NCI-H748 treated with DMSO at 0.1 percent for 48 hours (cell line): ENCODE results near the gene GFRA3.

Source experiments
- DNase-seq: peaks from one replicate; lab custom pipeline; 2025; lab: John Stamatoyannopoulos, UW

Gene GFRA3

GRCh38 chr5:138246334-138246733 lies 28.1 kb downstream of the GFRA3 start:
- no peak for DNase-seq

GRCh38 chr5:138245717-138246116 lies 28.7 kb downstream of the GFRA3 start:
- DNase-seq, result no peak

DNA sequence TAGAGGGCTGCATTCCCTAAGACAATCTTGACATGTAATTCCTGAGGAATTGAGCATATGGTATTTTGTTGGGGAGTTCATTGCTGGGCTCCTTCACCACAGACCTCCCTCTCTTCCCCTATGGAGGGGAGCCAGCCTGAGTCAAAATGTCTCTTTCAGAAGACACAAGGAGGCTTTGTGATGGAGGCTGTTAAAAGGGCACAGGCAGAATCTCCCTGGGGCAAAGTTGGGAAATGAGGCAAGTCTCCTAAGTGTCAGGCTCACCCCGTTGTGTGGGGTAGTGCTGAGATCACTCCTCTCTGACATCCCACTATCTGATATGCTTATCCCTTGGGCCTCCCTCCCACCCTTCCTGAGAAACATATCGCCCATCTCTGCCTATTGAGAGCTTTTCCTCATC lies 30.6 kb downstream of the GFRA3 start:
- no peak for DNase-seq

- DNase-seq, result no peak
Observed at GRCh38 chr5:138241688-138242571, 32.5 kb downstream of the GFRA3 start.

DNA sequence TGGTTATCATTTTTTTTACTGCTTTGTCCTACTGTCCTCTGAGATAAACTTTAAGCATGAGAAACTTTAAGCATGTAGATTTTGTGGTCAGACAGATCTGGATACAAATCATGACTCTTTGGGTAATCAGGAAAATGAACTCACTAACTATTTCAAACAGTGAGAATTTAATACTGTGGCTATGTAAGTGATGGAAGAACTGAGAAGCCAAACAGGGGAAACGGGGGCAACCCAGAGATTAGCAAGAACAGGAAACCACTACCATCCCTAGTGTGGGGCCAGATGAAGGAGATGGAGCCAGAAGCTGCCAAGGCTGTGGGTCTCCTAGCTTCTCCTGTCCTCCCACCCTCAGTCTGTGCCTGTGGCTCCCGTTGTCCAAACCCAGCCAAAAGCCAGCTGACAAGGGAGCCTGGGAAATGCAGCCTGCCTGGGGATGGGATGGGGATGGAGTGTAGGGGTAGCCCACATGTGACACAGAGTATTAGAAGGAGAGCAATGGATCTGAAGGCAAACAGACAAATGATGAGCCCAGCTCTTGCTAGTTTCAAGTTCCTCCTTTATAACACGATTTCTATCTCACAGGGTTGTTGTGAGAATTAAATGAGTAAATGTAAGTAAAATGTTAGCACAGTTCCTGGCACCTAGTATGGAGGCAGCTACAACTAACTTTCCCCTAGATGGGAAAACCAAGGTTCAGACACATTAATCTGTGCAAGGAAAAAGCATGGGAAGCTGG lies 33.6 kb downstream of the GFRA3 start:
- DNase-seq, result no peak

DNA sequence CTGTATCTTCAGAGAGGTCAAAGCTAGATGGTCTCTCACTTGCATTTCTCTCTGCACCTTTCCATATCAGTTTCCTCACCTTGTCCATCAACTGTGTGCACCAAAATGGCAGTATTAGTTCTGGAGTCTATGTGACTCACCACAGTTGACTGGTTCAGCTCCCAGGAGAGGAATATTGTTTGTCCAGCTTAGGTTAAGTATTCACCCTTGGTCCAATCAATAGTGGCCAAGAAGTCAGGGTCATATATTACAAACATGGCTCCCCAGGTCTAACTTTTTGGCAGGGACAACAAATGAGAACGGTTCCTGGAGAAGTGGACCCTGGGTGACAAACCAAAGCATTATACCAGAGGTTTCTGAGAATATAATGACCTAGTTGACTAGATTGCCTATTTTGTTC lies 36.4 kb downstream of the GFRA3 start:
- DNase-seq, result no peak

- no peak for DNase-seq
Observed at GRCh38 chr5:138234651-138235050, 39.8 kb downstream of the GFRA3 start.

- DNase-seq, result no peak
Observed at GRCh38 chr5:138233280-138233679, 41.1 kb downstream of the GFRA3 start.

DNA sequence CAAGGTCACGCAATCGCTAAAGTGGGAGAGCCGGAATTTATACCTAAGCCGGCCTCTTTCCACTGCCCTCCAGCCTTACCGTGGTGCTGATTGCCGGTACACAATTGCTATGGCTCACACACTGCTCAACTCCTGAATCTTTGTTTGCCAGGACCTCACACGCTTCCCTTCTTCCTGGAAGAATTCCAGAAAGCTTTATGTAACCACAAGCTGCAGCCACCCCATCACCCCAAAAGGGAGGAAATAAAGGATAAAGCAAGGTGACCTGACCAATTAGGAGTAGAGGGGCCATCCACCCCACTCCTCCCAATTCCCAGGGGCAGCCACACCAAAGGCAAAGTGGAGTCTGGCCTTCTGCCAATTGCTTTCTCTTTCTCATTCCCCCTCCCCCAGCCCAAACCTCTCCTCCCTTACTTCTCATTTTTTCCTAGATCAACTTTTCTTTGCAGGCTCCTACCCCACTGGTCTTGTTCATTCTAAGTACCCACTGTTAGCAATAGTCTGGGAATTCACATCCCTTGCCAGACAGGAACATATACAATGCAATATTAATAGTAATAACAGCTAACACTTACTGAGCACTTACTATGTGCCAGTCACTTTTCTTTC lies 43.3 kb downstream of the GFRA3 start:
- peak; percentile 32 for DNase-seq

- DNase-seq, result no peak
Observed at GRCh38 chr5:138230261-138230660, 44.2 kb downstream of the GFRA3 start.

DNA sequence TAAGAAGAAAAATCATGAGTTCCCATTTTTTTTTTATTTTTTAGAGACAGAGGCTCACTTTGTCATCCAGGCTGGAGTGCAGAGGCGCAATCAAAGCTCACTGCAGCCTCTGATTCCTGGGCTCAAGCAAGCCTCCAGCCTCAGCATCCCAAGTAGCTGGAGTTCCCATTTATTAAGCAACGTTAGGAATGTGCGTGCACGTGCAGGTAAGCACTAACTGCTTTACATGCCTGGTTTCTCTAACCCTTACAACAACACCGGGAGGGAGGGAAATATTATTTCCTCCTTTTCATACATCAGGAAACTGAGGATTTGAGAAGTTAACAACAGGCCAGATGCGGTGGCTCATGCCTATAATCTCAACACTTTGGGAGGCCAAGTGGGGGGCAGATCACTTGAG lies 45.0 kb downstream of the GFRA3 start:
- DNase-seq, result no peak

- no peak for DNase-seq
Observed at GRCh38 chr5:138226910-138227309, 47.5 kb downstream of the GFRA3 start.

GRCh38 chr5:138224712-138225111 lies 49.7 kb downstream of the GFRA3 start:
- DNase-seq, result no peak

GRCh38 chr5:138223532-138223931 lies 50.9 kb downstream of the GFRA3 start:
- DNase-seq, result no peak

DNA sequence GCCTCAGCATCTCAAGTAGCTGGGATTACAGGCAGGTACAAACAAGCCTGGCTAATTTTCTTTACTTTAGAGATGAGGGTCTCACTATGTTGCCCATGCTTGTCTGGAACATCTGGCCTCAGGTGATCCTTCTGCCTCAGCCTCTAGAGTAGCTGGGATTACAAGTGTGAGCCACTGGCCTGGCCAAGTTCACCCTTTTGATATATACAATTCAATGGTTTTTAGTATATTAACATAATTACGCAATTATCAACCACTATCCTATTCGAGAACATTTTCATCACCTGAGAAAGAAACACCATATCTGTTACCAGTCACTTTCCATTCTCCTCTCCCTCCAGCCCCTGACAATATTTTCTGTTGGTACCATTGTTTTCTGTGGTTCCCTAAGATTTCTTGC lies 57.6 kb downstream of the GFRA3 start:
- DNase-seq, result no peak

- peak; percentile 98 for DNase-seq
Observed at GRCh38 chr5:138213161-138214029, 61.0 kb downstream of the GFRA3 start, which contains the start of gene CDC23. Gene CDC23 (minus strand): TSS chr5:138213323. CDS start chr5:138213312, 11 bp downstream.

DNA sequence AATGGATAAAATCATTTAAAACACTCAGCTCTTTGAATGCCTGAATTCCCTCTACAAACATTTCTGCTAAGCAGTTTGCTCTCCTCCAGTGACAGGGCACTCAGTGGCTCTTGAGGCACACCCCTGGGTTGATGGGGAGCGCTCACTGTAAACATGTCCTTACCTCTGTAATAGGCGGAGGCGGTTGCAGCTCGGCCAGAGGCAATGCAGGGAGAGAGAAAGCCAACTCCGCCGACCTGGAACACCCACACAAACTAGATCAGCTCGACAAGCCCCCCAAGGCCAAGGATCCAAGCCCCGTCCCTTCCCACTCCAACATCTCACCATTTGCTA lies 61.6 kb downstream of the GFRA3 start:
- no peak for DNase-seq

DNA sequence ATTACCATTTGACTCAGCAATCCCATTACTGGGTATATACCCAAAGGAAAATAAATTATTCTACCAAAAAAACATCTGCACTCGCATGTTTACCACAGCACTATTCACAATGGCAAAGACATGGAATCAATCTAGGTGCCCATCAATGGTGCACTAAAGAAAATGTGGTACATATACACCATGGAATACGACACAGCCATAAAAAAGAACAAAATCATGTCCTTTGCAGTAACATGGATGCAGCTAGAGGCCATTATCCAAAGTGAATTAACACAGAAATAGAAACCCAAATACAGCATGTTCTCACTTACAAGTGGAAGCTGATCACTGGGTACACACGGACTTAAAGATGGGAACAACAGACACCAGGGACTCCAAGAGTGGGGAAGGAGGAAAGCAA lies 63.4 kb downstream of the GFRA3 start:
- no peak for DNase-seq
